Natural killer cell (primary cell): ENCODE measurements around the gene CARD11. TPM values are rescaled to one million over a fixed set of nuclear protein-coding genes. Genes with fewer than 3 reads are reported as not detected.
A peak's percentile ranks its signal among the peaks of the same experiment; 100 is the strongest.

Experiments
- ATAC-seq, 3 donors: fragments of 150-1000 bp in 2 of 3; fragments of 200-7000 bp in 1 of 3; cut with Tn5 transposase; 1 replicate in 1 of 3; 2 replicates in 2 of 3; pipeline ENCODE4 v1.10.0; 2021; ENCODE audit warnings: mild to moderate bottlenecking in 2 of 3, moderate library complexity in 2 of 3
- DNase-seq, 2 donors: peaks; one replicate each; pipeline versions ENCODE4 v3.0.0 to v3.0.0-alpha.2; 2013 to 2021; ENCODE audit warnings: mixed read lengths in 1 of 2
- H3K27ac ChIP-seq: one replicate; pipeline ENCODE4 v1.5.1; 2013; ENCODE audit warnings: mild to moderate bottlenecking, low read length
- H3K27me3 ChIP-seq: one replicate; pipeline ENCODE4 v1.6.1; 2013; ENCODE audit warnings: low read length; ENCODE audit not compliant: control insufficient read depth, insufficient read depth
- H3K36me3 ChIP-seq: one replicate; pipeline ENCODE4 v1.6.1; 2013; ENCODE audit warnings: low read length; ENCODE audit not compliant: control insufficient read depth, insufficient read depth
- H3K4me1 ChIP-seq: one replicate; pipeline ENCODE4 v1.6.1; 2013; ENCODE audit warnings: low read length; ENCODE audit not compliant: control insufficient read depth, insufficient read depth
- H3K4me3 ChIP-seq: one replicate; pipeline ENCODE4 v1.5.1; 2013; ENCODE audit warnings: low read length
- H3K9me3 ChIP-seq: one replicate; pipeline ENCODE4 v1.6.1; 2013; ENCODE audit warnings: low read length; ENCODE audit not compliant: control insufficient read depth, insufficient read depth
- H3K27ac Mint-ChIP-seq, 2 donors: one replicate each; pipeline ENCODE4 v1.8.0; 2022; ENCODE audit warnings: mild to moderate bottlenecking in 2 of 2, mixed read lengths in 2 of 2, moderate library complexity in 1 of 2
- H3K27me3 Mint-ChIP-seq, 2 donors: one replicate each; pipeline ENCODE4 v1.8.0; 2022; ENCODE audit warnings: low read depth in 2 of 2, mixed read lengths in 2 of 2
- H3K36me3 Mint-ChIP-seq: one replicate; pipeline ENCODE4 v1.8.0; 2022; ENCODE audit warnings: mixed read lengths
- H3K4me1 Mint-ChIP-seq, 2 donors: one replicate each; pipeline ENCODE4 v1.8.0; 2022; ENCODE audit warnings: mixed read lengths in 2 of 2
- H3K4me3 Mint-ChIP-seq: one replicate; pipeline ENCODE4 v1.8.0; 2022; ENCODE audit warnings: mild to moderate bottlenecking, moderate library complexity, mixed read lengths
- H3K9me3 Mint-ChIP-seq, 2 donors: one replicate each; pipeline ENCODE4 v1.8.0; 2022; ENCODE audit warnings: mixed read lengths in 2 of 2
- WGBS: methylation state at CpG from one replicate; pipeline ENCODE4 v1.1.7; 2013; ENCODE audit warnings: missing lambda C conversion rate; ENCODE audit not compliant: insufficient coverage; 5-methylcytosine and 5-hydroxymethylcytosine counted together
- intact Hi-C: fragments of 100-400 bp; cut with micrococcal nuclease; formaldehyde crosslinking; loops from one replicate; pipeline ENCODE4 v1.14.2; 2022
- total RNA-seq, 4 donors: library from RNA; stranded (reverse); fragments of 120-200 nt in 1 of 4; gene quantifications; one replicate each; pipeline versions ENCODE4 v1.2.3 to v1.2.4, GENCODE V29; 2013 to 2022
- TF ChIP-seq, protein P1 (sequence below): fragments of 200-600 bp; IDR thresholded peaks from one replicate; pipeline ENCODE4 v1.8.0; 2022; ENCODE audit warnings: antibody characterized with exemption

CARD11 gene
- total RNA-seq, 3 donors from 2014 or later (not counting 1 experiment from before 2014, with no cell fraction given), result 196 to 233 (median 199) TPM

DNA sequence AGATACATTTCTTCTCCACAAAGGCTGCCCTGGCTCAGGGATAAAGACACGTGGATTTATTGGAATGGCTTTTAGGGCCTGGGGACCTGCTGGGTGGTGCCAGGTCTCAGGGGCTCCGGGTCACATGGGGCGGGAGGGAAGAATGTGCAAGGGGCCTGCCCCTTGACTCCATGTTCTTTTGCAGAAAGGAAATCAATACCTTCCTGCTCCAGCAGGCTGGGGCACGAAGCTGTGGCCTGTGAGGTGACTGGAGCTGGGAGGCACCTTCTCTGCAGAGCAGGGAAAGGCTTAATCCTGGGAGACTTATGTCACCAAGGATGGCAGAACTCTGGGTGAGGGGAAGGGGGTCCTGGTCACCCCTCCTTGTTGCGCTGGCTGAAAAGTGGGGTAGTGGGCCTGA lies 157.3 kb downstream of the CARD11 start:
- TF ChIP-seq, protein P1, sequence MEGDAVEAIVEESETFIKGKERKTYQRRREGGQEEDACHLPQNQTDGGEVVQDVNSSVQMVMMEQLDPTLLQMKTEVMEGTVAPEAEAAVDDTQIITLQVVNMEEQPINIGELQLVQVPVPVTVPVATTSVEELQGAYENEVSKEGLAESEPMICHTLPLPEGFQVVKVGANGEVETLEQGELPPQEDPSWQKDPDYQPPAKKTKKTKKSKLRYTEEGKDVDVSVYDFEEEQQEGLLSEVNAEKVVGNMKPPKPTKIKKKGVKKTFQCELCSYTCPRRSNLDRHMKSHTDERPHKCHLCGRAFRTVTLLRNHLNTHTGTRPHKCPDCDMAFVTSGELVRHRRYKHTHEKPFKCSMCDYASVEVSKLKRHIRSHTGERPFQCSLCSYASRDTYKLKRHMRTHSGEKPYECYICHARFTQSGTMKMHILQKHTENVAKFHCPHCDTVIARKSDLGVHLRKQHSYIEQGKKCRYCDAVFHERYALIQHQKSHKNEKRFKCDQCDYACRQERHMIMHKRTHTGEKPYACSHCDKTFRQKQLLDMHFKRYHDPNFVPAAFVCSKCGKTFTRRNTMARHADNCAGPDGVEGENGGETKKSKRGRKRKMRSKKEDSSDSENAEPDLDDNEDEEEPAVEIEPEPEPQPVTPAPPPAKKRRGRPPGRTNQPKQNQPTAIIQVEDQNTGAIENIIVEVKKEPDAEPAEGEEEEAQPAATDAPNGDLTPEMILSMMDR, result no peak
- H3K27me3 Mint-ChIP-seq, result no peaks in the 10 kb centered on the region
- ATAC-seq (no peak), DNase-seq (no peak)
- Histone ChIP-seq H3K27me3 (no peaks in the 10 kb centered on the region), H3K36me3 (no peaks in the 10 kb centered on the region), H3K27ac (no peak overlapping the region), H3K4me1 (peaks cover 7% of the 10 kb centered on the region), H3K9me3 (no peaks in the 10 kb centered on the region), H3K4me3 (no peak overlapping the region)
- 60% methylated on average over 5 of the region's 5 CpGs for WGBS
- peak overlapping the region in 1 of 2 donors; percentile 27 for H3K27ac Mint-ChIP-seq
- H3K9me3 Mint-ChIP-seq, result no peaks in the 10 kb centered on the region
- intact Hi-C loops, result no loop called here
- no peaks in the 10 kb centered on the region for H3K36me3 Mint-ChIP-seq
- H3K4me1 Mint-ChIP-seq, result peaks cover 6% of the 10 kb centered on the region in 2 donors
- no peak overlapping the region for H3K4me3 Mint-ChIP-seq

DNA sequence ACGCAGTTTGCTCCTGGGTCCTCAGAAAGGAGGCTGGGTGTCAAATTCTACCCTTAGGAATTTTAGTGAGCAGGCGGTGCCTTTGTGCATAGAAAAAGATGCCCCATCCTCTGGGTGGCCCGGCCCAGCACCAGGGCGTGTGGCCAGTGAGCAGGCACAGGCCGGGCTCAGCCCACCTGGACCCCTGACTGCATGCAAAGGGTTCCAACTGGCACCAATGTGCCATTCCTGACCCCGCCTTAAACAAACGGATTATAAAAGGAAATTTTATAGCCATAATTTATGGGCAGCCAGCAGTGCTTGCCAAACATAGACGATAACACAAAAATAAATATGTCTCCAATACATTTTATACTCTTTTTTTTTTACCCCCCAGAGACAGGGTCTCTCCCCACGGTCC lies 159.5 kb downstream of the CARD11 start:
- DNase-seq, result no peak
- no peaks in the 10 kb centered on the region for H3K36me3 Mint-ChIP-seq
- H3K9me3 Mint-ChIP-seq, result no peaks in the 10 kb centered on the region
- Histone ChIP-seq H3K4me1 (peaks cover 8% of the 10 kb centered on the region), H3K36me3 (no peaks in the 10 kb centered on the region), H3K4me3 (no peak overlapping the region), H3K9me3 (no peaks in the 10 kb centered on the region), H3K27me3 (no peaks in the 10 kb centered on the region), H3K27ac (no peak overlapping the region)
- no peak overlapping the region for H3K4me3 Mint-ChIP-seq
- 84% methylated on average over 9 of the region's 9 CpGs for WGBS
- intact Hi-C loops, result no loop called here
- H3K4me1 Mint-ChIP-seq, result peaks cover 6% of the 10 kb centered on the region in 2 donors
- H3K27me3 Mint-ChIP-seq, result no peaks in the 10 kb centered on the region
- no peak overlapping the region for H3K27ac Mint-ChIP-seq
- no peak for ATAC-seq
- TF ChIP-seq, protein P1, result no peak

DNA sequence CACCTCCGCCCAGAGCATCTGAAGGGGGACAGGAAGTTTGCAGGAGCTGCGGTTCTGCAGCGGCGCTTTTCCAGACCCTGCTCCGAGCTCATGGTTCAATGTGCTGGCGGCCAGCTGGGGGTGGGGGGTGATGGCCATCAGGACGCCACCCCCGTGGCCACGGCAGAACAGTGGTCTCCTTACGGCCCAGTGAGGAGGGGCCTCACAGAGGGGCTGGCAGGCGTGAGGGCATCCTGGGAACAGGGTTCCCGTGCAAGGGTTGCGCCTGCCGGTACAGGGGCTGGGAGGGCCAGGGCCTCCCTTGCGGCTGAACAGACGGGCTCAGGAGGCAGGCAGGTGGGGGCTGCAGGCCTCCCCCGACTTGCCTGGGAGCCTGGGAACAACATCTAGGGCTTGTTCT lies 160.6 kb downstream of the CARD11 start:
- Histone ChIP-seq H3K27ac (no peak overlapping the region), H3K4me1 (peaks cover 19% of the 10 kb centered on the region), H3K9me3 (no peaks in the 10 kb centered on the region), H3K27me3 (no peaks in the 10 kb centered on the region), H3K36me3 (no peaks in the 10 kb centered on the region), H3K4me3 (no peak overlapping the region)
- no peaks in the 10 kb centered on the region for H3K36me3 Mint-ChIP-seq
- ATAC-seq, result no peak
- no peak for DNase-seq
- intact Hi-C loops, result no loop called here
- WGBS, result 80% methylated on average over 17 of the region's 17 CpGs
- no peaks in the 10 kb centered on the region for H3K9me3 Mint-ChIP-seq
- no peaks in the 10 kb centered on the region for H3K27me3 Mint-ChIP-seq
- peaks cover 16 to 17% of the 10 kb centered on the region in 2 donors for H3K4me1 Mint-ChIP-seq
- TF ChIP-seq, protein P1, result no peak
- no peak overlapping the region for H3K27ac Mint-ChIP-seq
- H3K4me3 Mint-ChIP-seq, result no peak overlapping the region

DNA sequence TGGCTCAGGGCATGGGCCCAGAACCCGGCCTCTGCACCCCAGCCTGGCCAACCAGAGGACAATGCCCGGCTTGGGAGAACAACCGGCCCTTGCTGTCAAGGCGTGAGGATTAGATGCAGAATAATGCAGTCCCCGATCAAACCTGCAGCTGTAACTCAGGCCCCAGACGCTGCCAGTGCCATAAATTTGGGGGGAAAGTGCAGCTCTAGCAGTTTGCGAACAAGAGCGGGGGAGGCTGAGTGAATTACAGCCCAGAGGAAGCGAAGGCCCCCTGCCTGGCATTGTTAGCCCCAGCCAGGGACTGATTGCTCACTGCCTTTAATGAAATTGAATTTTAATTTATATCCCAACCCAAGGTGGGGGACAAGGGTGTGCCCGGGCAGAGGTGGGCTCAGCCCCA lies 161.6 kb downstream of the CARD11 start:
- no peaks in the 10 kb centered on the region for H3K27me3 Mint-ChIP-seq
- 79% methylated on average over 10 of the region's 10 CpGs for WGBS

More for the DNA sequence above, 161.6 kb downstream of the CARD11 start:
- Mint-ChIP-seq H3K4me1 (peaks cover 15 to 16% of the 10 kb centered on the region in 2 donors), H3K27ac (no peak overlapping the region), H3K36me3 (no peaks in the 10 kb centered on the region), H3K9me3 (no peaks in the 10 kb centered on the region), H3K4me3 (no peak overlapping the region)
- intact Hi-C loops, result no loop called here
- Histone ChIP-seq H3K9me3 (no peaks in the 10 kb centered on the region), H3K4me3 (no peak overlapping the region), H3K27me3 (no peaks in the 10 kb centered on the region), H3K36me3 (no peaks in the 10 kb centered on the region), H3K4me1 (peaks cover 18% of the 10 kb centered on the region), H3K27ac (no peak overlapping the region)
- DNase-seq, result no peak
- ATAC-seq, result no peak
- TF ChIP-seq, protein P1, result no peak
